GM12878 (cell line): ENCODE data around the gene MCC.

Experiments used
- CREB1 ChIP-seq: IDR thresholded peaks from 2 replicates; pipeline ENCODE4 v1.6.1; 2012; ENCODE audit warnings: low read depth, mild to moderate bottlenecking, inconsistent platforms
- CTCF ChIP-seq, 3 experiments: IDR thresholded peaks in 2 of 3; conservative IDR thresholded peaks in 1 of 3; 2 replicates each; pipeline ENCODE4 v1.5.1; 2011; ENCODE audit warnings: low read depth in 3 of 3, low read length in 3 of 3, mild to moderate bottlenecking in 3 of 3, control low read depth in 2 of 3, moderate library complexity in 2 of 3, inconsistent platforms in 1 of 3, mixed read lengths in 1 of 3; ENCODE audit not compliant: control insufficient read depth in 2 of 3, insufficient read depth in 1 of 3; ENCODE audit errors: extremely low read depth in 1 of 3
- EZH2 ChIP-seq: IDR thresholded peaks from 2 replicates; pipeline ENCODE4 v1.6.1; 2012; ENCODE audit warnings: low read depth, mild to moderate bottlenecking, control low read depth, inconsistent platforms, low read length, borderline replicate concordance; ENCODE audit not compliant: control insufficient read depth
- JUND ChIP-seq: IDR thresholded peaks from 2 replicates; pipeline ENCODE4 v1.6.1; 2012; ENCODE audit warnings: low read depth, mild to moderate bottlenecking, low read length, improper control_type of control experiment, moderate library complexity
- MTA2 ChIP-seq: fragments of 450-650 bp; IDR thresholded peaks from 2 replicates; pipeline ENCODE4 v1.6.1; 2016; ENCODE audit warnings: low read depth, mild to moderate bottlenecking, moderate library complexity
- MXI1 ChIP-seq: fragments of 150-350 bp; IDR thresholded peaks from 2 replicates; pipeline ENCODE4 v1.6.1; 2011; ENCODE audit warnings: low read depth, mild to moderate bottlenecking, inconsistent platforms, low read length, improper control_type of control experiment
- PBX3 ChIP-seq: IDR thresholded peaks from 2 replicates; pipeline ENCODE4 v1.6.1; 2011; ENCODE audit warnings: mild to moderate bottlenecking, low read depth, low read length, moderate library complexity; ENCODE audit not compliant: insufficient replicate concordance
- POLR2A ChIP-seq: IDR thresholded peaks from 2 replicates; pipeline ENCODE4 v1.6.1; 2011; ENCODE audit warnings: low read depth, mild to moderate bottlenecking, low read length
- POLR2AphosphoS5 ChIP-seq: IDR thresholded peaks from 2 replicates; pipeline ENCODE4 v1.6.1; 2011; ENCODE audit warnings: mild to moderate bottlenecking, low read length, inconsistent platforms
- RFX5 ChIP-seq: IDR thresholded peaks from 2 replicates; pipeline ENCODE4 v1.6.1; 2011; ENCODE audit warnings: low read depth, low read length, improper control_type of control experiment
- SIN3A ChIP-seq: IDR thresholded peaks from 2 replicates; pipeline ENCODE4 v1.6.1; 2012; ENCODE audit warnings: low read depth, low read length, improper control_type of control experiment
- SMC3 ChIP-seq: IDR thresholded peaks from 2 replicates; pipeline ENCODE4 v1.6.1; 2011; ENCODE audit warnings: low read length, improper control_type of control experiment, borderline replicate concordance

DNA sequence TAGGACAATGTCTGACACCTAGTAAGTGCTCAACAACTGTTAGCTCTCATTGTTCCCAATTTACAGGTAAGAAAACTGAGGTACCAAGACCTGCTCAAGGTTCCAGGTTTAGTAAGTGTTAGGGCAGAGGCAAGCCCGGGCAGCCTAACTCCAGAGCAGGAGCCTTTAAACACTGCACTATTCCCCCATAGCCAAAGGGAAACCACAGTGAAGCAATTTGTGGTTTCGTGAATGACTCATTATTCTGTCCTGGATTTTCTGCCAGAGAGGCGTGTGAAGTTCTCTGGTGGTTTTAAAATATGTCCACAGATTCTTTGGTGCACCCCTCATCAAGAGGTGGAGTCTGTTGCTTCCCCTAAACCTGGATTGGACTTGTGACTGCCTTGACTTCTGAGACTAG lies 1.0 kb upstream of the MCC start:
- TF ChIP-seq POLR2AphosphoS5 (no peak), SIN3A (no peak), JUND (no peak), PBX3 (no peak), SMC3 (no peak), CTCF (IDR thresholded peaks at IDR 0.05 in 2 of 3, conservative IDR thresholded peaks at IDR 0.05 in 1 of 3; ENCODE audit: control insufficient read depth in 2 of 3, extremely low read depth in 1 of 3, insufficient read depth in 1 of 3, low read depth in 3 of 3, low read length in 3 of 3) (no peak), MTA2 (no peak), POLR2A (no peak), MXI1 (no peak), EZH2 (no peak), CREB1 (no peak), RFX5 (no peak)
